Measurements from ENCODE around the gene GALNT10. TPM values are rescaled to one million over a fixed set of nuclear protein-coding genes. Genes with fewer than 3 reads are reported as not detected.

The GALNT10 gene
- total and polyA plus RNA-seq, 2 experiments from 2014 or later: 3.2 to 12.9 TPM

- TF ChIP-seq REST (IDR thresholded peaks at IDR 0.05; ENCODE audit: unreplicated experiment) (no peak), EZH2phosphoT487 (IDR thresholded peaks at IDR 0.05; ENCODE audit: unreplicated experiment) (no peak), POLR2AphosphoS5 (IDR thresholded peaks at IDR 0.05; ENCODE audit: low read depth) (no peak), JUNB (IDR thresholded peaks at IDR 0.05; ENCODE audit: unreplicated experiment) (no peak), CREB1 (CRISPR knock-in tag; IDR thresholded peaks at IDR 0.05; ENCODE audit: low read depth) (no peak), EZH2 (IDR thresholded peaks at IDR 0.05; ENCODE audit: low read depth, unreplicated experiment) (no peak), ETS1 (IDR thresholded peaks at IDR 0.05) (no peak)
- TF ChIP-seq, protein P1, sequence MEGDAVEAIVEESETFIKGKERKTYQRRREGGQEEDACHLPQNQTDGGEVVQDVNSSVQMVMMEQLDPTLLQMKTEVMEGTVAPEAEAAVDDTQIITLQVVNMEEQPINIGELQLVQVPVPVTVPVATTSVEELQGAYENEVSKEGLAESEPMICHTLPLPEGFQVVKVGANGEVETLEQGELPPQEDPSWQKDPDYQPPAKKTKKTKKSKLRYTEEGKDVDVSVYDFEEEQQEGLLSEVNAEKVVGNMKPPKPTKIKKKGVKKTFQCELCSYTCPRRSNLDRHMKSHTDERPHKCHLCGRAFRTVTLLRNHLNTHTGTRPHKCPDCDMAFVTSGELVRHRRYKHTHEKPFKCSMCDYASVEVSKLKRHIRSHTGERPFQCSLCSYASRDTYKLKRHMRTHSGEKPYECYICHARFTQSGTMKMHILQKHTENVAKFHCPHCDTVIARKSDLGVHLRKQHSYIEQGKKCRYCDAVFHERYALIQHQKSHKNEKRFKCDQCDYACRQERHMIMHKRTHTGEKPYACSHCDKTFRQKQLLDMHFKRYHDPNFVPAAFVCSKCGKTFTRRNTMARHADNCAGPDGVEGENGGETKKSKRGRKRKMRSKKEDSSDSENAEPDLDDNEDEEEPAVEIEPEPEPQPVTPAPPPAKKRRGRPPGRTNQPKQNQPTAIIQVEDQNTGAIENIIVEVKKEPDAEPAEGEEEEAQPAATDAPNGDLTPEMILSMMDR (conservative IDR thresholded peaks at IDR 0.05; ENCODE audit: low read depth in 2 of 2): no peak
These were observed 222.4 kb downstream of the GALNT10 start (continued) for GRCh38 chr5:154412925-154413324.

DNA sequence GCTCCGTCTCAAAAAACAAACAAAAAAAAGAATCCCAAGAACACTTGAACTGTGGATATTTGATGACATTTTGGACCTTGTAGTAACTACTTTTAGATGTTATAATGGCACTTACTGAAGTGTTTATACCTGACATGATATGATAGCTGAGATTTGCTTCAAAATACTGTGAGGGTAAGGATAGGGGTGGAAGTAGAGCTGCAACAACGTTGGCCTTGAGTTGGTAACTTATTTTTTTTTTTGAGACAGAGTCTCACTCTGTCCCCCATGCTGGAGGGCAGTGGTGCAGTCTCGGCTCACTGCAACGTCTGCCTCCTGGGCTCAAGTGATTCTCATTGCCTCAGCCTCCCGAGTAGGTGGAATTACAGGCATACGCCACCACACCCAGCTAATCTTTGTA lies 224.6 kb downstream of the GALNT10 start:
- Mint-ChIP-seq H3K27me3 (ENCODE audit: insufficient read depth, low read depth, poor library complexity) (peaks cover 4% of the 10 kb centered on the region), H3K27ac (no peak overlapping the region), H3K4me3 (no peak overlapping the region), H3K4me1 (peaks cover 16% of the 10 kb centered on the region), H3K36me3 (ENCODE audit: low read depth) (no peaks in the 10 kb centered on the region), H3K9me3 (no peaks in the 10 kb centered on the region)
- Histone ChIP-seq H2AFZ (no peak overlapping the region), H3K27ac (ENCODE audit: low read depth) (no peak overlapping the region), H3K27me3 (ENCODE audit: insufficient read depth) (no peaks in the 10 kb centered on the region), H4K20me1 (replicated peaks; ENCODE audit: insufficient read depth) (no peaks in the 10 kb centered on the region), H3K36me3 (ENCODE audit: insufficient read depth) (no peaks in the 10 kb centered on the region), H3K9me2 (ENCODE audit: insufficient read depth) (no peaks in the 10 kb centered on the region), H3F3A (replicated peaks; ENCODE audit: low read depth) (no peaks in the 10 kb centered on the region), H3K4me1 (ENCODE audit: insufficient read depth) (0 out of 2 replicates have a peak, but pooled peaks cover 7% of the 10 kb centered on the region), H3K4me2 (no peak overlapping the region), H3K79me2 (replicated peaks; ENCODE audit: insufficient read depth) (no peaks in the 10 kb centered on the region), H3K4me3 (no peak overlapping the region)
- ATAC-seq (no peak), DNase-seq (ENCODE audit: low spot score) (no peak)
- TF ChIP-seq JUNB (IDR thresholded peaks at IDR 0.05; ENCODE audit: unreplicated experiment): no peak
- TF ChIP-seq REST (IDR thresholded peaks at IDR 0.05; ENCODE audit: unreplicated experiment): no peak
- TF ChIP-seq ZNF331 (CRISPR knock-in tag; IDR thresholded peaks at IDR 0.05; ENCODE audit: low read depth): no peak
- no peak for TF ChIP-seq STAT1 (IDR thresholded peaks at IDR 0.05; ENCODE audit: unreplicated experiment)
- no peak for TF ChIP-seq EZH2phosphoT487 (IDR thresholded peaks at IDR 0.05; ENCODE audit: unreplicated experiment)
- no peak for TF ChIP-seq CREB1 (CRISPR knock-in tag; IDR thresholded peaks at IDR 0.05; ENCODE audit: low read depth)
- no peak for TF ChIP-seq POLR2AphosphoS5 (IDR thresholded peaks at IDR 0.05; ENCODE audit: low read depth)
- no peak for TF ChIP-seq ETS1 (IDR thresholded peaks at IDR 0.05)

All from GM23338 (cell line).